ENCODE data around the gene UBE2V1.
A peak's percentile ranks its signal among the peaks of the same experiment; 100 is the strongest.
"Not testable (repeated sequence)": the region's sequence is repeated elsewhere in the genome, so short reads cannot be mapped to it uniquely, and the experiment has no call there.

UBE2V1 gene

GRCh38 chr20:50115591-50116367, 2.8 kb upstream of the UBE2V1 start:
- DNase-seq: peak; percentile 70 to 98 (median 94)

GRCh38 chr20:50115041-50115512, 2.1 kb upstream of the UBE2V1 start:
- DNase-seq: no peak

GRCh38 chr20:50113420-50114224, 672 bp upstream of the UBE2V1 start:
- DNase-seq: no peak

- DNase-seq: no peak
Measured at GRCh38 chr20:50111829-50112495, 988 bp downstream of the UBE2V1 start.

GRCh38 chr20:50111120-50111828, 1.7 kb downstream of the UBE2V1 start:
- no peak for DNase-seq

- no peak for DNase-seq
Measured at GRCh38 chr20:50110141-50111047, 2.6 kb downstream of the UBE2V1 start.

GRCh38 chr20:50108556-50109235, 4.3 kb downstream of the UBE2V1 start:
- no peak for DNase-seq

- DNase-seq: no peak
Measured at GRCh38 chr20:50107796-50108331, 5.1 kb downstream of the UBE2V1 start.

GRCh38 chr20:50107086-50107660, 5.8 kb downstream of the UBE2V1 start:
- no peak for DNase-seq

- not testable (repeated sequence) for DNase-seq
Measured at GRCh38 chr20:50106669-50107068, 6.3 kb downstream of the UBE2V1 start.

GRCh38 chr20:50103464-50104107, 9.4 kb downstream of the UBE2V1 start:
- DNase-seq: peak in 6 of 58 donors; percentile 9 to 51 (median 17)

- DNase-seq: not testable (repeated sequence)
Measured at GRCh38 chr20:50102551-50102950, 10.4 kb downstream of the UBE2V1 start.

- DNase-seq: no peak
Measured at GRCh38 chr20:50101887-50102286, 11.1 kb downstream of the UBE2V1 start.

- no peak for DNase-seq
Measured at GRCh38 chr20:50101281-50101680, 11.7 kb downstream of the UBE2V1 start.

GRCh38 chr20:50100552-50100951, 12.4 kb downstream of the UBE2V1 start:
- DNase-seq: no peak

- DNase-seq: no peak
Measured at GRCh38 chr20:50099565-50099991, 13.4 kb downstream of the UBE2V1 start.

GRCh38 chr20:50099113-50099512, 13.8 kb downstream of the UBE2V1 start:
- no peak for DNase-seq

GRCh38 chr20:50098259-50098658, 14.7 kb downstream of the UBE2V1 start:
- no peak for DNase-seq

Data from anterior cingulate cortex (tissue), 58 donors.